Endothelial cell (in vitro differentiated cells): ENCODE results near the gene ABHD12. TPM values are rescaled to one million over a fixed set of nuclear protein-coding genes. Genes with fewer than 3 reads are reported as not detected.

ENCODE experiments used
- DNase-seq: peaks from one replicate; pipeline ENCODE4 v3.0.0; 2021; ENCODE audit warnings: low spot score
- H3K27ac Mint-ChIP-seq: one replicate; pipeline ENCODE4 v1.8.0; 2021; ENCODE audit warnings: mixed read lengths, inconsistent platforms; ENCODE audit not compliant: unreplicated experiment
- H3K27me3 Mint-ChIP-seq: one replicate; pipeline ENCODE4 v1.8.0; 2021; ENCODE audit warnings: mild to moderate bottlenecking, moderate library complexity, mixed read lengths, inconsistent platforms; ENCODE audit not compliant: unreplicated experiment
- H3K36me3 Mint-ChIP-seq: one replicate; pipeline ENCODE4 v1.8.0; 2021; ENCODE audit warnings: mild to moderate bottlenecking, low read depth, mixed read lengths, inconsistent platforms; ENCODE audit not compliant: unreplicated experiment
- H3K4me1 Mint-ChIP-seq: one replicate; pipeline ENCODE4 v1.8.0; 2021; ENCODE audit warnings: mild to moderate bottlenecking, mixed read lengths, inconsistent platforms; ENCODE audit not compliant: unreplicated experiment
- H3K4me3 Mint-ChIP-seq: one replicate; pipeline ENCODE4 v1.8.0; 2021; ENCODE audit warnings: mild to moderate bottlenecking, mixed read lengths, inconsistent platforms; ENCODE audit not compliant: unreplicated experiment
- H3K9me3 Mint-ChIP-seq: one replicate; pipeline ENCODE4 v1.8.0; 2021; ENCODE audit warnings: mixed read lengths, inconsistent platforms; ENCODE audit not compliant: unreplicated experiment
- total RNA-seq: library from RNA; stranded (reverse); fragmentation: NEBNext Ultra II Directional; extraction: Animal tissue kit (Norgen Biotek cat#: 25700); gene quantifications from one replicate; pipeline ENCODE4 v1.2.1, GENCODE V29; 2021; ENCODE audit not compliant: unreplicated experiment
- TF ChIP-seq, protein P1 (sequence below): fragments of 200-600 bp; sonication (generic); IDR thresholded peaks from one replicate; pipeline ENCODE4 v1.5.0; 2021; ENCODE audit warnings: antibody characterized with exemption; ENCODE audit not compliant: unreplicated experiment

Gene ABHD12
- total RNA-seq, 1 donor from 2014 or later = 28.0 TPM

DNA sequence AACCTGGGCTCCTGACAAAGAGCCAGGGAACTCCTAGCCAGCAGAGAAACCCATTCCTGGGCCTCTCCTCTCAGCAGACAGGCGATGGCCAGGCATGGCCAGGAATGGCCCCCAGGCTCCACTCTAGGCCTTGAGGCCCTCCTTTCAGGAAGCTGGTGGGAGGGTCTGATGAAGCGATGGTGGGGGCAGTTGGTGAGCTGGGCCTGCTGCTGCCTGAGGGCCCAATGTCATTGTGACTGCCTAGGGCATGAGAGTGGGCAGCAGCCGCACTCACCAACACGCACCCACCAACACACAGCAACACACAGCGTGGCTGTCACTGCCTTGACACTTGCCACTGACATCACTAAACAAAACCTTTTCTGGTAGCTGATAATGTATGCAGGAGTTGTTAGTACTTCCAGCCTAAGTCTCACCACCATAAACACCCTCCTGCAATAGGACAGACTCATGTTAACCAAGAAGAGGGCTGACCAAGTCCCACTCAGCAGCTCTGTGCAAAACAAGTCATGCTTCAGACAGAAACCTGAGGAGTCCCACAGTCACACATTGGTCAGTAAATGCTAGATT, 69.3 kb downstream of the ABHD12 start:
- no peak for DNase-seq
- H3K4me3 Mint-ChIP-seq = no peak overlapping the region
- no peaks in the 10 kb centered on the region for H3K9me3 Mint-ChIP-seq
- no peak overlapping the region for H3K27ac Mint-ChIP-seq
- peaks cover 2% of the 10 kb centered on the region for H3K27me3 Mint-ChIP-seq
- peaks cover 3% of the 10 kb centered on the region for H3K36me3 Mint-ChIP-seq
- TF ChIP-seq, protein P1, sequence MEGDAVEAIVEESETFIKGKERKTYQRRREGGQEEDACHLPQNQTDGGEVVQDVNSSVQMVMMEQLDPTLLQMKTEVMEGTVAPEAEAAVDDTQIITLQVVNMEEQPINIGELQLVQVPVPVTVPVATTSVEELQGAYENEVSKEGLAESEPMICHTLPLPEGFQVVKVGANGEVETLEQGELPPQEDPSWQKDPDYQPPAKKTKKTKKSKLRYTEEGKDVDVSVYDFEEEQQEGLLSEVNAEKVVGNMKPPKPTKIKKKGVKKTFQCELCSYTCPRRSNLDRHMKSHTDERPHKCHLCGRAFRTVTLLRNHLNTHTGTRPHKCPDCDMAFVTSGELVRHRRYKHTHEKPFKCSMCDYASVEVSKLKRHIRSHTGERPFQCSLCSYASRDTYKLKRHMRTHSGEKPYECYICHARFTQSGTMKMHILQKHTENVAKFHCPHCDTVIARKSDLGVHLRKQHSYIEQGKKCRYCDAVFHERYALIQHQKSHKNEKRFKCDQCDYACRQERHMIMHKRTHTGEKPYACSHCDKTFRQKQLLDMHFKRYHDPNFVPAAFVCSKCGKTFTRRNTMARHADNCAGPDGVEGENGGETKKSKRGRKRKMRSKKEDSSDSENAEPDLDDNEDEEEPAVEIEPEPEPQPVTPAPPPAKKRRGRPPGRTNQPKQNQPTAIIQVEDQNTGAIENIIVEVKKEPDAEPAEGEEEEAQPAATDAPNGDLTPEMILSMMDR = no peak
- H3K4me1 Mint-ChIP-seq = peaks cover 5% of the 10 kb centered on the region

- H3K4me1 Mint-ChIP-seq = peaks cover 3% of the 10 kb centered on the region
- TF ChIP-seq, protein P1 = no peak
- DNase-seq = no peak
- peaks cover 2% of the 10 kb centered on the region for H3K27me3 Mint-ChIP-seq
- no peaks in the 10 kb centered on the region for H3K9me3 Mint-ChIP-seq
- peaks cover 3% of the 10 kb centered on the region for H3K36me3 Mint-ChIP-seq
- no peak overlapping the region for H3K27ac Mint-ChIP-seq
- no peak overlapping the region for H3K4me3 Mint-ChIP-seq
Measured at GRCh38 chr20:25320035-25320800, 70.4 kb downstream of the ABHD12 start.

GRCh38 chr20:25319241-25320034, 71.2 kb downstream of the ABHD12 start:
- Mint-ChIP-seq H3K36me3 (peaks cover 3% of the 10 kb centered on the region), H3K9me3 (no peaks in the 10 kb centered on the region), H3K4me3 (no peak overlapping the region), H3K27ac (no peak overlapping the region), H3K4me1 (peaks cover 2% of the 10 kb centered on the region), H3K27me3 (peaks cover 2% of the 10 kb centered on the region)
- no peak for DNase-seq
- TF ChIP-seq, protein P1 = no peak

- H3K4me1 Mint-ChIP-seq = peaks cover 2% of the 10 kb centered on the region
- no peak for DNase-seq
Measured at GRCh38 chr20:25318471-25319240, 72.0 kb downstream of the ABHD12 start.

More at GRCh38 chr20:25318471-25319240, 72.0 kb downstream of the ABHD12 start:
- TF ChIP-seq, protein P1 = no peak
- Mint-ChIP-seq H3K36me3 (peaks cover 3% of the 10 kb centered on the region), H3K27me3 (peaks cover 2% of the 10 kb centered on the region), H3K4me3 (no peak overlapping the region), H3K27ac (no peak overlapping the region), H3K9me3 (no peaks in the 10 kb centered on the region)
